Fibroblast of lung (primary cell): ENCODE measurements around the gene LIN52.

Source experiments
- EZH2 ChIP-seq: IDR thresholded peaks from 2 replicates; pipeline ENCODE4 v1.5.1; 2012; ENCODE audit warnings: low read length, control low read depth, mild to moderate bottlenecking; ENCODE audit errors: missing control alignments
- TF ChIP-seq, protein P1 (sequence below), 2 donors: IDR thresholded peaks in 1 of 2; conservative IDR thresholded peaks in 1 of 2; 1 replicate in 1 of 2; 2 replicates in 1 of 2; pipeline ENCODE4 v1.5.1; 2011 to 2012; ENCODE audit warnings: low read length in 2 of 2, control low read depth in 1 of 2, inconsistent platforms in 1 of 2, low read depth in 1 of 2, mild to moderate bottlenecking in 1 of 2

DNA sequence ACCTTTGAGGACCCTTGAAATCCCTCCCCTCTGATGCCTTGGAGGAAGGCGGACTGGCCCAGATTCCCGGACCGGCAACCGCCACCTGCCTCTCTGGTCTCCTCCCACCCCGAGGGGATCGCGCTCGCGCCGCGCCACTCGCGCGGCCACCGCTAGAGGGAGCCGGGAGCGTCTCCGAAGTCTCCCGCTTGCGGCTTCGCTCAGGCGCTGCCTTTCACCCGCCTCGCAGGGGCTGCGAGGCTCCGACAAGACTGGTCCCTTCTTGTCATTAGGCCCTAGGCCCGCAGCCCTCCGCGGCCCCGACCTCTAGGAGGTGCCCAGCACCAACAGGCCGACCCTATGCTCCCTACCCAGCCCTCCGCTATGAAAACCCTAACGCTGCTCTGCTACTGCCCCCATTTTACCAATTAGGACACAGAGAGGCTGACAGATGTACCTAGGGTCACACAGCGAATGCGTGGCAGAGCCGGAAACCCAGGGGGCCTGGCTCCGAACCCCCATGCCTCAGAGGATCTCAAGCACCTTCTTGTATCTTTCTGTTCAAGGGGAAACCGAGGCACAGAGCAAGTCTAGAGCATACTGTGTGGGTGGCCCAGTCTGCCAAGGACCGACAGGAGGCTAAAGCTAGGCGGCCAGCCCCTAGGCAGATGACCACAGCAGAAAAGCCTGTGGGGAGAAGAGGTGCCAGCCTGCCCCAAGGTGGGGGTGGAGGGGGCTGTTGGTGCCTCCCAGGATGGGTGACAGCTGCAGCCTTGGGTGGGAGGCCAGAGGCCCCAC is 133.1 kb downstream of the LIN52 start:
- TF ChIP-seq, protein P1, sequence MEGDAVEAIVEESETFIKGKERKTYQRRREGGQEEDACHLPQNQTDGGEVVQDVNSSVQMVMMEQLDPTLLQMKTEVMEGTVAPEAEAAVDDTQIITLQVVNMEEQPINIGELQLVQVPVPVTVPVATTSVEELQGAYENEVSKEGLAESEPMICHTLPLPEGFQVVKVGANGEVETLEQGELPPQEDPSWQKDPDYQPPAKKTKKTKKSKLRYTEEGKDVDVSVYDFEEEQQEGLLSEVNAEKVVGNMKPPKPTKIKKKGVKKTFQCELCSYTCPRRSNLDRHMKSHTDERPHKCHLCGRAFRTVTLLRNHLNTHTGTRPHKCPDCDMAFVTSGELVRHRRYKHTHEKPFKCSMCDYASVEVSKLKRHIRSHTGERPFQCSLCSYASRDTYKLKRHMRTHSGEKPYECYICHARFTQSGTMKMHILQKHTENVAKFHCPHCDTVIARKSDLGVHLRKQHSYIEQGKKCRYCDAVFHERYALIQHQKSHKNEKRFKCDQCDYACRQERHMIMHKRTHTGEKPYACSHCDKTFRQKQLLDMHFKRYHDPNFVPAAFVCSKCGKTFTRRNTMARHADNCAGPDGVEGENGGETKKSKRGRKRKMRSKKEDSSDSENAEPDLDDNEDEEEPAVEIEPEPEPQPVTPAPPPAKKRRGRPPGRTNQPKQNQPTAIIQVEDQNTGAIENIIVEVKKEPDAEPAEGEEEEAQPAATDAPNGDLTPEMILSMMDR (conservative IDR thresholded peaks at IDR 0.05 in 1 of 2, IDR thresholded peaks at IDR 0.05 in 1 of 2; ENCODE audit: low read depth in 1 of 2, low read length in 2 of 2), result peak; percentile 79 to 92
- TF ChIP-seq EZH2, result no peak
